Cerebellar nuclear complex (tissue), 1 donor: ENCODE measurements around the gene PCDHGB1.
"Not testable (repeated sequence)": the region's sequence is repeated elsewhere in the genome, so short reads cannot be mapped to it uniquely, and the experiment has no call there.

Experiments
- DNase-seq, 2 experiments: peaks; one replicate each; lab custom pipeline; 2025; lab: John Stamatoyannopoulos, UW

The PCDHGB1 gene

GRCh38 chr5:141349917-141350619, at the start of gene PCDHGB1:
PCDHGB1 (plus strand) TSS chr5:141350099; CDS start chr5:141350261, 162 bp downstream.
- DNase-seq, result no peak

- DNase-seq, result no peak
Measured at GRCh38 chr5:141303756-141304155, 46.1 kb upstream of the PCDHGB1 start, which contains the start of gene SLC25A2. SLC25A2 (minus strand) TSS chr5:141304049; CDS start chr5:141303865, 184 bp downstream.

GRCh38 chr5:141306630-141307029, 43.3 kb upstream of the PCDHGB1 start:
- no peak for DNase-seq

GRCh38 chr5:141313711-141314110, 36.2 kb upstream of the PCDHGB1 start:
- DNase-seq, result no peak

- not testable (repeated sequence) for DNase-seq
Measured at GRCh38 chr5:141316963-141317362, 32.9 kb upstream of the PCDHGB1 start.

GRCh38 chr5:141319202-141319601, 30.7 kb upstream of the PCDHGB1 start:
- DNase-seq, result no peak

- no peak for DNase-seq
Measured at GRCh38 chr5:141319699-141320098, 30.2 kb upstream of the PCDHGB1 start.

- peak; percentile 13 to 51 for DNase-seq
Measured at GRCh38 chr5:141320225-141321169, 29.4 kb upstream of the PCDHGB1 start, which contains the start of gene TAF7. TAF7 (minus strand) TSS chr5:141320784; CDS start chr5:141320044, 740 bp downstream.

- DNase-seq, result no peak
Measured at GRCh38 chr5:141322261-141322660, 27.6 kb upstream of the PCDHGB1 start.

- DNase-seq, result peak in 1 of 2 experiments; percentile 48
Measured at GRCh38 chr5:141326088-141326854, 23.6 kb upstream of the PCDHGB1 start.

GRCh38 chr5:141328231-141328630, 21.7 kb upstream of the PCDHGB1 start:
- no peak for DNase-seq

- DNase-seq, result no peak
Measured at GRCh38 chr5:141330299-141331080, 19.4 kb upstream of the PCDHGB1 start, which contains the start of gene PCDHGA1. PCDHGA1 (plus strand) TSS chr5:141330514.

- not testable (repeated sequence) for DNase-seq
Measured at GRCh38 chr5:141332571-141332970, 17.3 kb upstream of the PCDHGB1 start.

GRCh38 chr5:141338538-141339306, 11.2 kb upstream of the PCDHGB1 start, which contains the start of gene PCDHGA2:
PCDHGA2 (plus strand) TSS chr5:141338760.
- DNase-seq, result no peak

- DNase-seq, result not testable (repeated sequence)
Measured at GRCh38 chr5:141340781-141341354, 9.0 kb upstream of the PCDHGB1 start.

- no peak for DNase-seq
Measured at GRCh38 chr5:141342773-141343172, 7.1 kb upstream of the PCDHGB1 start.

GRCh38 chr5:141343242-141343952, 6.5 kb upstream of the PCDHGB1 start, which contains the start of gene PCDHGA3:
PCDHGA3 (plus strand) TSS chr5:141343829; CDS start chr5:141344034, 205 bp downstream.
- DNase-seq, result no peak

- no peak for DNase-seq
Measured at GRCh38 chr5:141343953-141344463, 5.9 kb upstream of the PCDHGB1 start.

- no peak for DNase-seq
Measured at GRCh38 chr5:141345327-141345726, 4.6 kb upstream of the PCDHGB1 start.
